ENCODE results near the gene FAM76B.

The FAM76B gene

DNA sequence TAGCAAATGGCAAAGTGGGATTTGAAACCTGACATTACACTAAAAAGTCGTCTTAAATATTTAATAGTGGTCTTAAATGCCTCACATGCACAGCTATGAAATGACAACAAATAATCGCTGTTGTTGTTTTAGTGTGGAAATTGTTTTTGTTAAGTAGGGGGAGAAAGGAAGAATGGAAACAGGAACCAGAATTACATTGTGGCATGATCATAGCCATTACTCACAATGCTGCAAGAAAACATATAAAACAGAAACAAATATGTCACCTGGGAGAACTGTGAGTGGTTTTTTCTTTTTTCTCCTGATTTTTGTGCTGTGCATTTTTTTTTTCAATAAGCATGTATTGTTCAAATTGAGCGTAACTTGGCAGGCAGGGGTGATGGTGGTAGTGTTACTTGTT lies 22.9 kb downstream of the FAM76B start:
- 100% methylated on average over 1 of the region's 3 CpGs for WGBS (ENCODE audit: extremely low coverage, insufficient coverage, insufficient read length)
- H3K14ac ChIP-seq (ENCODE audit: low read length) = no peak overlapping the region
- H4K8ac ChIP-seq (ENCODE audit: low read depth, low read length) = no peak overlapping the region
- H4K91ac ChIP-seq (ENCODE audit: low read depth, low read length) = no peak overlapping the region
- no peak overlapping the region for H4K12ac ChIP-seq (ENCODE audit: low read depth, low read length)
- no peak overlapping the region for H2BK5ac ChIP-seq (ENCODE audit: low read depth, low read length, poor library complexity)
- no peak overlapping the region for H3K4ac ChIP-seq (ENCODE audit: low read depth, low read length)
- no peak overlapping the region for H2BK120ac ChIP-seq (ENCODE audit: insufficient read depth, low read length, poor library complexity)
- no peak overlapping the region for H3K23ac ChIP-seq (ENCODE audit: low read length)
- DNase-seq = no peak
- no peak overlapping the region for H3K18ac ChIP-seq (ENCODE audit: low read length)
- no peak overlapping the region for H3K27ac ChIP-seq (ENCODE audit: low read depth, low read length)
- H3K9me3 ChIP-seq (ENCODE audit: insufficient read depth, low read depth, low read length) = no peaks in the 10 kb centered on the region
- no peaks in the 10 kb centered on the region for H3K27me3 ChIP-seq (ENCODE audit: insufficient read depth, low read length)
- no peak overlapping the region for H2BK12ac ChIP-seq (ENCODE audit: low read length)
- no peak overlapping the region for H3K4me2 ChIP-seq (ENCODE audit: low read length)
- H2AFZ ChIP-seq (ENCODE audit: insufficient read depth, low read length, poor library complexity) = no peak overlapping the region
- no peak overlapping the region for H3K9ac ChIP-seq (ENCODE audit: low read length)
- no peaks in the 10 kb centered on the region for H3K36me3 ChIP-seq (ENCODE audit: control insufficient read depth in 1 of 2, insufficient read depth in 2 of 2, low read length in 2 of 2)
- H3K79me1 ChIP-seq (ENCODE audit: low read length) = no peaks in the 10 kb centered on the region
- H3K4me3 ChIP-seq (ENCODE audit: low read depth, low read length) = no peak overlapping the region
- H2AK5ac ChIP-seq (ENCODE audit: low read length) = no peak overlapping the region
- no peaks in the 10 kb centered on the region for H3K4me1 ChIP-seq (ENCODE audit: control insufficient read depth in 1 of 2, insufficient read depth in 2 of 2, low read length in 2 of 2)
- H3K79me2 ChIP-seq (ENCODE audit: control insufficient read depth, insufficient read depth, low read length, poor library complexity) = no peaks in the 10 kb centered on the region

GRCh38 chr11:95764267-95764898 lies 25.2 kb downstream of the FAM76B start:
- WGBS (ENCODE audit: extremely low coverage, insufficient coverage, insufficient read length) = no CpG with 5 or more reads among the region's 4 CpGs
- no peak overlapping the region for H4K12ac ChIP-seq (ENCODE audit: low read depth, low read length)
- H3K9me3 ChIP-seq (ENCODE audit: insufficient read depth, low read depth, low read length) = no peaks in the 10 kb centered on the region
- no peak overlapping the region for H2BK5ac ChIP-seq (ENCODE audit: low read depth, low read length, poor library complexity)
- H3K4ac ChIP-seq (ENCODE audit: low read depth, low read length) = no peak overlapping the region
- peak in 1 of 2 donors; percentile 78 for DNase-seq
- H2BK120ac ChIP-seq (ENCODE audit: insufficient read depth, low read length, poor library complexity) = no peak overlapping the region
- H3K4me3 ChIP-seq (ENCODE audit: low read depth, low read length) = no peak overlapping the region
- H2BK12ac ChIP-seq (ENCODE audit: low read length) = no peak overlapping the region
- H3K27me3 ChIP-seq (ENCODE audit: insufficient read depth, low read length) = no peaks in the 10 kb centered on the region
- H3K4me2 ChIP-seq (ENCODE audit: low read length) = no peak overlapping the region
- no peaks in the 10 kb centered on the region for H3K4me1 ChIP-seq (ENCODE audit: control insufficient read depth in 1 of 2, insufficient read depth in 2 of 2, low read length in 2 of 2)
- no peak overlapping the region for H3K23ac ChIP-seq (ENCODE audit: low read length)
- H4K8ac ChIP-seq (ENCODE audit: low read depth, low read length) = no peak overlapping the region
- H2AFZ ChIP-seq (ENCODE audit: insufficient read depth, low read length, poor library complexity) = no peak overlapping the region
- H3K27ac ChIP-seq (ENCODE audit: low read depth, low read length) = no peak overlapping the region
- H3K14ac ChIP-seq (ENCODE audit: low read length) = no peak overlapping the region
- H3K18ac ChIP-seq (ENCODE audit: low read length) = no peak overlapping the region
- no peaks in the 10 kb centered on the region for H3K79me1 ChIP-seq (ENCODE audit: low read length)
- no peaks in the 10 kb centered on the region for H3K36me3 ChIP-seq (ENCODE audit: control insufficient read depth in 1 of 2, insufficient read depth in 2 of 2, low read length in 2 of 2)
- H3K79me2 ChIP-seq (ENCODE audit: control insufficient read depth, insufficient read depth, low read length, poor library complexity) = no peaks in the 10 kb centered on the region
- no peak overlapping the region for H3K9ac ChIP-seq (ENCODE audit: low read length)
- no peak overlapping the region for H2AK5ac ChIP-seq (ENCODE audit: low read length)
- no peak overlapping the region for H4K91ac ChIP-seq (ENCODE audit: low read depth, low read length)

GRCh38 chr11:95762534-95762933 lies 27.0 kb downstream of the FAM76B start:
- Histone ChIP-seq H3K14ac (ENCODE audit: low read length) (no peak overlapping the region), H2BK12ac (ENCODE audit: low read length) (no peak overlapping the region), H2BK5ac (ENCODE audit: low read depth, low read length, poor library complexity) (no peak overlapping the region), H3K23ac (ENCODE audit: low read length) (no peak overlapping the region), H3K79me1 (ENCODE audit: low read length) (no peaks in the 10 kb centered on the region), H3K9me3 (ENCODE audit: insufficient read depth, low read depth, low read length) (no peaks in the 10 kb centered on the region), H3K4me1 (ENCODE audit: control insufficient read depth in 1 of 2, insufficient read depth in 2 of 2, low read length in 2 of 2) (no peaks in the 10 kb centered on the region), H3K9ac (ENCODE audit: low read length) (no peak overlapping the region), H2AK5ac (ENCODE audit: low read length) (no peak overlapping the region), H2BK120ac (ENCODE audit: insufficient read depth, low read length, poor library complexity) (no peak overlapping the region), H3K36me3 (ENCODE audit: control insufficient read depth in 1 of 2, insufficient read depth in 2 of 2, low read length in 2 of 2) (no peaks in the 10 kb centered on the region), H3K27ac (ENCODE audit: low read depth, low read length) (no peak overlapping the region), H3K18ac (ENCODE audit: low read length) (no peak overlapping the region), H3K4ac (ENCODE audit: low read depth, low read length) (no peak overlapping the region), H4K91ac (ENCODE audit: low read depth, low read length) (no peak overlapping the region), H3K4me3 (ENCODE audit: low read depth, low read length) (no peak overlapping the region), H3K4me2 (ENCODE audit: low read length) (no peak overlapping the region), H2AFZ (ENCODE audit: insufficient read depth, low read length, poor library complexity) (no peak overlapping the region), H3K79me2 (ENCODE audit: control insufficient read depth, insufficient read depth, low read length, poor library complexity) (no peaks in the 10 kb centered on the region), H3K27me3 (ENCODE audit: insufficient read depth, low read length) (no peaks in the 10 kb centered on the region), H4K12ac (ENCODE audit: low read depth, low read length) (no peak overlapping the region), H4K8ac (ENCODE audit: low read depth, low read length) (no peak overlapping the region)
- WGBS (ENCODE audit: extremely low coverage, insufficient coverage, insufficient read length) = 100% methylated on average over 1 of the region's 3 CpGs
- DNase-seq = no peak

- no peak overlapping the region for H3K14ac ChIP-seq (ENCODE audit: low read length)
- H2AK5ac ChIP-seq (ENCODE audit: low read length) = no peak overlapping the region
- H4K91ac ChIP-seq (ENCODE audit: low read depth, low read length) = no peak overlapping the region
- H2BK120ac ChIP-seq (ENCODE audit: insufficient read depth, low read length, poor library complexity) = no peak overlapping the region
- no peak overlapping the region for H2BK12ac ChIP-seq (ENCODE audit: low read length)
- no peaks in the 10 kb centered on the region for H3K79me2 ChIP-seq (ENCODE audit: control insufficient read depth, insufficient read depth, low read length, poor library complexity)
- H4K8ac ChIP-seq (ENCODE audit: low read depth, low read length) = no peak overlapping the region
- H4K12ac ChIP-seq (ENCODE audit: low read depth, low read length) = no peak overlapping the region
- H3K4ac ChIP-seq (ENCODE audit: low read depth, low read length) = no peak overlapping the region
- no CpG with 5 or more reads among the region's 1 CpG for WGBS (ENCODE audit: extremely low coverage, insufficient coverage, insufficient read length)
- H3K18ac ChIP-seq (ENCODE audit: low read length) = no peak overlapping the region
- no peak overlapping the region for H3K27ac ChIP-seq (ENCODE audit: low read depth, low read length)
- H3K9ac ChIP-seq (ENCODE audit: low read length) = no peak overlapping the region
- H3K79me1 ChIP-seq (ENCODE audit: low read length) = no peaks in the 10 kb centered on the region
- H3K4me2 ChIP-seq (ENCODE audit: low read length) = no peak overlapping the region
- no peak overlapping the region for H2AFZ ChIP-seq (ENCODE audit: insufficient read depth, low read length, poor library complexity)
- no peak for DNase-seq
- no peak overlapping the region for H2BK5ac ChIP-seq (ENCODE audit: low read depth, low read length, poor library complexity)
- no peaks in the 10 kb centered on the region for H3K36me3 ChIP-seq (ENCODE audit: control insufficient read depth in 1 of 2, insufficient read depth in 2 of 2, low read length in 2 of 2)
- H3K4me3 ChIP-seq (ENCODE audit: low read depth, low read length) = no peak overlapping the region
- no peaks in the 10 kb centered on the region for H3K4me1 ChIP-seq (ENCODE audit: control insufficient read depth in 1 of 2, insufficient read depth in 2 of 2, low read length in 2 of 2)
- H3K27me3 ChIP-seq (ENCODE audit: insufficient read depth, low read length) = no peaks in the 10 kb centered on the region
- H3K9me3 ChIP-seq (ENCODE audit: insufficient read depth, low read depth, low read length) = peaks cover 2% of the 10 kb centered on the region
- H3K23ac ChIP-seq (ENCODE audit: low read length) = no peak overlapping the region
Measured at GRCh38 chr11:95760941-95761340, 28.6 kb downstream of the FAM76B start.
